ENCODE measurements around the gene HP.
A peak's percentile ranks its signal among the peaks of the same experiment; 100 is the strongest.
"Not testable (repeated sequence)": the region's sequence is repeated elsewhere in the genome, so short reads cannot be mapped to it uniquely, and the experiment has no call there.

HP gene

GRCh38 chr16:72054254-72054847 lies at the start of gene HP:
TSS of gene HP (plus strand) at chr16:72054505. CDS start at chr16:72054653, 148 bp downstream.
- not testable (repeated sequence) for H3K36me3 Mint-ChIP-seq (ENCODE audit: low read depth); H3K27ac Mint-ChIP-seq; H3K4me3 Mint-ChIP-seq; H3K27me3 Mint-ChIP-seq; H3K9me3 Mint-ChIP-seq; H3K4me1 Mint-ChIP-seq (ENCODE audit: low read depth); DNase-seq

- H3K4me1 Mint-ChIP-seq (ENCODE audit: low read depth): peaks cover 24% of the 10 kb centered on the region
- not testable (repeated sequence) for DNase-seq, H3K9me3 Mint-ChIP-seq, H3K27me3 Mint-ChIP-seq
- peak overlapping the region; percentile 98 for H3K27ac Mint-ChIP-seq
- peaks cover 38% of the 10 kb centered on the region for H3K36me3 Mint-ChIP-seq (ENCODE audit: low read depth)
- H3K4me3 Mint-ChIP-seq: peak overlapping the region; percentile 92
Measured at GRCh38 chr16:72008065-72008423, 46.3 kb upstream of the HP start.

- peak within 1 kb of the TSS; percentile 92 for H3K4me3 Mint-ChIP-seq
- DNase-seq: peak; percentile 97
- H3K36me3 Mint-ChIP-seq (ENCODE audit: low read depth): peaks cover 43% of the 10 kb centered on the region
- peaks cover 29% of the 10 kb centered on the region for H3K4me1 Mint-ChIP-seq (ENCODE audit: low read depth)
- no peaks in the 10 kb centered on the region for H3K9me3 Mint-ChIP-seq
- H3K27me3 Mint-ChIP-seq: no peaks in the 10 kb centered on the region
- peak within 1 kb of the TSS; percentile 98 for H3K27ac Mint-ChIP-seq
Measured at GRCh38 chr16:72008424-72009216, 45.7 kb upstream of the HP start, which contains the start of gene DHODH. TSS of gene DHODH (plus strand) at chr16:72008744. CDS start at chr16:72008765, 21 bp downstream.

- Mint-ChIP-seq H3K9me3 (no peaks in the 10 kb centered on the region), H3K36me3 (ENCODE audit: low read depth) (peaks cover 55% of the 10 kb centered on the region), H3K4me3 (peak overlapping the region; percentile 92), H3K27ac (peak overlapping the region; percentile 56), H3K4me1 (ENCODE audit: low read depth) (peaks cover 37% of the 10 kb centered on the region), H3K27me3 (no peaks in the 10 kb centered on the region)
- no peak for DNase-seq
Measured at GRCh38 chr16:72009779-72010178, 44.5 kb upstream of the HP start.

GRCh38 chr16:72012607-72013006 lies 41.7 kb upstream of the HP start:
- H3K9me3 Mint-ChIP-seq: no peaks in the 10 kb centered on the region
- no peak overlapping the region for H3K4me3 Mint-ChIP-seq
- peak overlapping the region; percentile 81 for H3K27ac Mint-ChIP-seq
- H3K27me3 Mint-ChIP-seq: no peaks in the 10 kb centered on the region
- peaks cover 37% of the 10 kb centered on the region for H3K4me1 Mint-ChIP-seq (ENCODE audit: low read depth)
- DNase-seq: no peak
- H3K36me3 Mint-ChIP-seq (ENCODE audit: low read depth): peaks cover 80% of the 10 kb centered on the region

- Mint-ChIP-seq H3K36me3 (ENCODE audit: low read depth) (peaks cover 88% of the 10 kb centered on the region), H3K4me1 (ENCODE audit: low read depth) (peaks cover 37% of the 10 kb centered on the region), H3K9me3 (no peaks in the 10 kb centered on the region), H3K4me3 (peak overlapping the region; percentile 13), H3K27me3 (no peaks in the 10 kb centered on the region), H3K27ac (peak overlapping the region; percentile 81)
- DNase-seq: no peak
Measured at GRCh38 chr16:72013389-72013788, 40.9 kb upstream of the HP start.

- Mint-ChIP-seq H3K36me3 (ENCODE audit: low read depth) (peaks cover 90% of the 10 kb centered on the region), H3K9me3 (no peaks in the 10 kb centered on the region), H3K27me3 (no peaks in the 10 kb centered on the region), H3K27ac (peak overlapping the region; percentile 81), H3K4me3 (no peak overlapping the region), H3K4me1 (ENCODE audit: low read depth) (peaks cover 36% of the 10 kb centered on the region)
- DNase-seq: no peak
Measured at GRCh38 chr16:72013888-72014581, 40.3 kb upstream of the HP start.

- no peak overlapping the region for H3K4me3 Mint-ChIP-seq
- no peaks in the 10 kb centered on the region for H3K9me3 Mint-ChIP-seq
- no peak overlapping the region for H3K27ac Mint-ChIP-seq
- no peak for DNase-seq
- no peaks in the 10 kb centered on the region for H3K27me3 Mint-ChIP-seq
- peaks cover 94% of the 10 kb centered on the region for H3K36me3 Mint-ChIP-seq (ENCODE audit: low read depth)
- H3K4me1 Mint-ChIP-seq (ENCODE audit: low read depth): peaks cover 35% of the 10 kb centered on the region
Measured at GRCh38 chr16:72014675-72015074, 39.6 kb upstream of the HP start.

GRCh38 chr16:72015124-72015523 lies 39.2 kb upstream of the HP start:
- H3K36me3 Mint-ChIP-seq (ENCODE audit: low read depth): peaks cover 92% of the 10 kb centered on the region
- no peak overlapping the region for H3K27ac Mint-ChIP-seq
- H3K4me3 Mint-ChIP-seq: no peak overlapping the region
- DNase-seq: no peak
- H3K4me1 Mint-ChIP-seq (ENCODE audit: low read depth): peaks cover 30% of the 10 kb centered on the region
- H3K27me3 Mint-ChIP-seq: no peaks in the 10 kb centered on the region
- no peaks in the 10 kb centered on the region for H3K9me3 Mint-ChIP-seq

GRCh38 chr16:72018470-72018869 lies 35.8 kb upstream of the HP start:
- Mint-ChIP-seq H3K4me1 (ENCODE audit: low read depth) (peaks cover 9% of the 10 kb centered on the region), H3K36me3 (ENCODE audit: low read depth) (peaks cover 92% of the 10 kb centered on the region), H3K4me3 (no peak overlapping the region), H3K27me3 (no peaks in the 10 kb centered on the region), H3K9me3 (no peaks in the 10 kb centered on the region), H3K27ac (no peak overlapping the region)
- DNase-seq: no peak

- H3K4me3 Mint-ChIP-seq: no peak overlapping the region
- H3K36me3 Mint-ChIP-seq (ENCODE audit: low read depth): peaks cover 90% of the 10 kb centered on the region
- no peaks in the 10 kb centered on the region for H3K9me3 Mint-ChIP-seq
Measured at GRCh38 chr16:72021043-72021442, 33.3 kb upstream of the HP start.

GRCh38 chr16:72022127-72022526 lies 32.2 kb upstream of the HP start:
- H3K4me3 Mint-ChIP-seq: no peak overlapping the region

More at GRCh38 chr16:72021043-72021442, 33.3 kb upstream of the HP start:
- H3K27me3 Mint-ChIP-seq: no peaks in the 10 kb centered on the region
- no peak for DNase-seq
- H3K4me1 Mint-ChIP-seq (ENCODE audit: low read depth): no peaks in the 10 kb centered on the region
- H3K27ac Mint-ChIP-seq: no peak overlapping the region

GRCh38 chr16:72023962-72024361 lies 30.3 kb upstream of the HP start:
- peaks cover 86% of the 10 kb centered on the region for H3K36me3 Mint-ChIP-seq (ENCODE audit: low read depth)
- no peaks in the 10 kb centered on the region for H3K9me3 Mint-ChIP-seq
- H3K4me3 Mint-ChIP-seq: no peak overlapping the region
- peak overlapping the region; percentile 66 for H3K27ac Mint-ChIP-seq
- H3K27me3 Mint-ChIP-seq: no peaks in the 10 kb centered on the region
- H3K4me1 Mint-ChIP-seq (ENCODE audit: low read depth): no peaks in the 10 kb centered on the region
- no peak for DNase-seq

More at GRCh38 chr16:72022127-72022526, 32.2 kb upstream of the HP start:
- H3K27me3 Mint-ChIP-seq: no peaks in the 10 kb centered on the region
- no peaks in the 10 kb centered on the region for H3K9me3 Mint-ChIP-seq
- H3K4me1 Mint-ChIP-seq (ENCODE audit: low read depth): no peaks in the 10 kb centered on the region
- H3K27ac Mint-ChIP-seq: no peak overlapping the region
- H3K36me3 Mint-ChIP-seq (ENCODE audit: low read depth): peaks cover 88% of the 10 kb centered on the region
- DNase-seq: no peak

- no peak for DNase-seq
- H3K36me3 Mint-ChIP-seq (ENCODE audit: low read depth): peaks cover 80% of the 10 kb centered on the region
- no peaks in the 10 kb centered on the region for H3K9me3 Mint-ChIP-seq
- no peak overlapping the region for H3K4me3 Mint-ChIP-seq
- H3K27ac Mint-ChIP-seq: peak overlapping the region; percentile 39
- no peaks in the 10 kb centered on the region for H3K27me3 Mint-ChIP-seq
- no peaks in the 10 kb centered on the region for H3K4me1 Mint-ChIP-seq (ENCODE audit: low read depth)
Measured at GRCh38 chr16:72024862-72025382, 29.4 kb upstream of the HP start.
